ENCODE measurements around the gene TAF11L8.
"Not testable (repeated sequence)": the region's sequence is repeated elsewhere in the genome, so short reads cannot be mapped to it uniquely, and the experiment has no call there.

The TAF11L8 gene

DNA sequence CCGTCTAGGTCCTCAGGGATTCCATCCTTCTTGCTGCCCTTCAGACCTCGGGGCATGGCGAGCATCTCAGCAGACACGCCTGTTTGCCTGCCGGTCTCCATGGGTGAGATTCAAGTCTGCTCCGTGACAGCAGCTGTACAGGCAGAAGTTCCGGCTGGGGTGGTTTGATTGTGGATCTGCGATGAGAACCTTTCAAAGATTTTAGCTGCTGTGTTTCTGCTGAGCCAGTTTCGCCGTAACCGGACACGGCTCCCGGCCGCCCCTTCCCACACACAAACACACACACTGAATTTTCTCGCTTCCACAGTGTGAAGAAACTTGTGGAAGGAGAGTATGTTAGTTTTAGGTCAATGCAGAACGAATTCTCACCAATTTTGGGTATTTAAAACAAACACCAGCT, at the start of gene TAF11L8:
TAF11L8 (minus strand) TSS at position 101 of the 400 bp plus-strand sequence.
- not testable (repeated sequence) for DNase-seq (ENCODE audit: low spot score)

DNA sequence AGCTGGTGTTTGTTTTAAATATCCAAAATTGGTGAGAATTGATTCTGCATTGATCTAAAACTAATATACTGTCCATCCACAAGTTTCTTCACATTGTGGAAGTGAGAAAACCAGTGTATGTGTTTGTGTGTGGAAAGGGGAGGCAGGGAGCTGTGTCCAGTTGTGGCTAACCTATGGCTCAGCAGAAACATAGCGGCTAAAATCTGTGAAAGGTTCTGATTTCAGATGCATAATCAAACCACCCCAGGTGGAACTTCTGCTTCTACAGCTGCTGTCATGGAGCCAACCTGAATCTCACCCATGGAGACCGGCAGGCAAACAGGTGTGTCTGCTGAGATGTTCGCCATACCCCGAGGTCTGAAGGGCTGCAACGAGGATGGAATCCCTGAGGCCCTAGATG, 43.4 kb upstream of the TAF11L8 start, which contains the start of gene TAF11L14:
TAF11L14 (plus strand) TSS at position 301 of the 400 bp plus-strand sequence.
- DNase-seq (ENCODE audit: low spot score) = no peak

DNA sequence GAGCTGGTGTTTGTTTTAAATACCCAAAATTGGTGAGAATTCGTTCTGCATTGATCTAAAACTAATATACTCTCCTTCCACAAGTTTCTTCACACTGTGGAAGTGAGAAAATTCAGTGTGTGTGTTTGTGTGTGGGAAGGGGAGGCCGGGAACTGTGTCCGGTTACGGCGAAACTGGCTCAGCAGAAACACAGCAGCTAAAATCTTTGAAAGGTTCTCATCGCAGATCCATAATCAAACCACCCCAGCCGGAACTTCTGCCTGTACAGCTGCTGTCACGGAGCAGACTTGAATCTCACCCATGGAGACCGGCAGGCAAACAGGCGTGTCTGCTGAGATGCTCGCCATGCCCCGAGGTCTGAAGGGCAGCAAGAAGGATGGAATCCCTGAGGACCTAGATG, 41.0 kb upstream of the TAF11L8 start, which contains the start of gene TAF11L13:
TAF11L13 (plus strand) TSS at position 301 of the 400 bp plus-strand sequence.
- DNase-seq (ENCODE audit: low spot score) = not testable (repeated sequence)

DNA sequence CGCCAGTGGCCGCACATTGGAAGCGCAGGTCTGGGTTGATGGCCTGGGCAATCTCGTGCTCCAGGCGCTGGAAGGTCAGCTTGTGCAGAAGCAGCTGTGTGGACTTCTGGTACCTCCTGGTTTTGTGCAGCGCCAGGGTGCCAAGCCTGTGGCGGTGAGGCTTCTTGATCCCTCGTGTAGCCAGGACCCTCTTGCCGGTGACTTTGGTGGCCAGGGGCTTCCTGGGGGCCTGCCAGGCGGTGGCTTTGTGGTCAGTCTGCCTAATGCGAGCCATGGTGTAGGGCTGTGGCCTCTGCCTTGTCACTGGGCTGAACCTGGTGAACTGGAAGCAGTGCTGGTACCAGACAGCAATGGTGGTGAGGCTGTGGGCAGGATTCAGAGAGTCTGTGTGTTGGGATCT, 34.9 kb upstream of the TAF11L8 start:
- no peak for DNase-seq (ENCODE audit: low spot score)

DNA sequence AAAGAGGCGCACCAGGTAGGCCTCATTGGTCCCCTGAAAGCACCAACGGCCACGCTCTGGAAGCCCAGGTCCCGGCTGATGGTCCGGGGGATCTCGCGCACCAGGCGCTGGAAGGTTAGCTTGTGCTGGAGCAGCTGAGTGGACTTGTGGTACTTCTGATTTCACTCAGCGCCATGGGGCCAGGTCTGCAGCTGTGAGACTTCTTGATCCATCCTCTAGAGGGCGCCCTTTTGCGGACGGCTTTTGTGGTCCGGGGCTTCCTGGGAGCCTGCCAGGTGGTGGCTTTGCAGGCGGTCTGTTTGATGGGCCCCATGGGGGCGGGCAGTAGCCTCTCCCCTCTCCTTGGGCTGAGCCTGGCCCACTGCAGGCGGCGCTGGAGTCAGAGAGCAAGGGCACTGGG, 29.9 kb upstream of the TAF11L8 start:
- no peak for DNase-seq (ENCODE audit: low spot score)

DNA sequence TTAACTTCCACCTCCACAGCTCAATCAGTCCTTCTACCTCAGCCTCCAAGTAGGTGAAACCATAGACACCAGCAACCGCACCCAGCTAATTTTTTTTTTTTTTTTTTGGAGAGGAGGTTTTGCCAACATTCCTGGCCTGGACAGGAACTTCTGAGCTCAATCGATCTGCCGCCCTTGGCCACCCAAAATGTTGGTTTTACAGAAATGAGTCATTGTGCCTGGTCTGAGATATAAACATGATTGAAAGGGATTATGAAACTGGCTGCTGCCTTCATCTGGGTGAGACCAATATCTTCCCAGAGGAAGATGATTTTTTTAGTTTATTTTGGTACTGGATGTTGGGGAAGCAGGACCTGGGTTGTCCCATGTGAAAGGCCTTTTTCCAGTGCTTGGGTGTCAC, 28.6 kb upstream of the TAF11L8 start:
- DNase-seq (ENCODE audit: low spot score) = no peak

DNA sequence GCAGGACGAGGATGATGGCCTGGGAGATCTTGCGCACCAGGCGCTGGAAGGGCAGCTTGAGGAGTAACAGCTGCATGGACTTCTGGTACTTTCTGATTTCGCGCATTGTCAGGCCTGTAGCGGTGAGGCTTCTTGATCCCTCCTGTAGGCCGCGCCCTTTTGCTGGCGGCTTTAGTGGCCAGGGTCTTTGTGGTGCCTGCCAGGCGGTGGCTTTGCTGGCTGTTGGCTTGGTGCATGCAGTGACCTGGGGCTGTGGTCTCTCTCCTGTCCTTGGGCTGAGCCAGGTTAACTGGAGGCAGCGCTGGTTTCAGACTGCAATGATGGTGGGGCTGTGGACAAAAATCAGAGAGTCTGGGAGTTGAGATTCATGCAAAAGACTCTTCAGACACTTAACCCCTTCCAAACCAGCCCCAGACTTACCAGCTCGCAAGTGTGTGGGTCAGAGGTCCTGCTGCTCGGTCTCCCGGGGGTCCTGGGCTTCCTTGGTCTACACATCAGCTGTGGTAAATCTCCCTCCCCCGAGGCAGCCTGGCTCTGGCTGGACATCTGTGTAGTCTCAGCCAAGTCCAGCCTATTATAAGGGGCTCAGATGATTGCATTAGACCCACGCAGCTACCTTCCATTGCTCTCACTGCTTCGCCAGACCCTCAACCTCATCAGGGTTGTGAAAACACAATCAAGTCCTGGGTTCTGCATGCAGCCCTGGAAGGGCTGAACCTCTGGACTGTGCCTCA, 24.3 kb upstream of the TAF11L8 start:
- DNase-seq (ENCODE audit: low spot score) = no peak

DNA sequence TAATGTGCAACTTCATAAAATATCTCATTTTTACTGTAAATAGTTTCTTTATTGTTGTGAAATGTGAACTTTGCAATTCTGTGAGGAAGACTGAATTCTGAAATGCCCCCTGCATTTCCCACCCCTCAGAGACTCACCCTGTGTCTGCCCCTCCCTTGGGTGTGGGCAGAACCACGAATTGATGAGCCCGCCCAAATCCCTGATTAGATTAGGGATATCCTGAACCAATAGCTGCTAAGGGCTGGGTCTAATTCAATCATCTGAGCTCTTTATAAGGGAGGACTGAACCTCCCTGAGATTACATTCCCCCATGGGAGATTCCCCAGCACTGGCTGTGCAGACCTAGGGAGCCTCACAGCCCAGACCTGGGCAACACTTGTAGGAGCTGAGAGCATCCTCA, 19.3 kb upstream of the TAF11L8 start, which contains the start of gene TAF11L12:
TAF11L12 (plus strand) TSS at position 301 of the 400 bp plus-strand sequence.
- not testable (repeated sequence) for DNase-seq (ENCODE audit: low spot score)

DNA sequence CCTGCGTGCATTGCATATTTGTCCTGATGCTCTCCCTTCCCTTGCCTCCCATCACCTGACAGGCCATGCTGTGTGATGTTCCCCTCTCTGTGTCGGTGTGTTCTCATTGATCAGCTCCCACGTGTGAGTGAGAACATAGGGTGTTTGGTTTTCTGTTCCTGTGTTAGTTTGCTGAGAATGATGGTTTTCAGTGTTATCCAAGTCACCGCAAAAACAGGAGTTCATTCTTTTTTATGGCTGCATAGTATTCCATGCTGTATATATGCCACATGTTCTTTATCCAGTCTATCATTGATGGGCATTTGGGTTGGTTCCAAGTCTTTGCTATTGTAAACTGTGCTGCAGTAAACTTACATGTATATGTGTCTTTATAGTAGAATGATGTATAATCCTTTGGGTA, 16.7 kb upstream of the TAF11L8 start:
- DNase-seq (ENCODE audit: low spot score) = not testable (repeated sequence)

DNA sequence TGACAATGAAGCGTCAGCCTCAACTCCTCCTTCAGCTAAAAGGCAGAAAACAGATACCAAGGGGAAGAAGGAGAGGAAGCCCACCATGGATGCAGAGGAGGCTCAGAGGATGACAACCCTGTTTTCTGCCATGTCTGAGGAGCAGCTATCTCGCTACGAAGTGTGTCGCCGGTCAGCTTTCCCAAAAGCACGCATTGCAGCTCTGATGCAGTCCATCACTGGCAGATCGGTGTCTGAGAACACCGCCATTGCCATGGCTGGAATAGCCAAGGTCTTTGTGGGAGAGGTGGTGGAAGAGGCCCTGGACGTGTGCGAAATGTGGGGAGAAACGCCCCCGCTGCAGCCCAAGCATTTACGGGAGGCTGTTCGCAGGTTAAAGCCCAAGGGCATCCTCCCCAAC, 14.2 kb upstream of the TAF11L8 start:
- no peak for DNase-seq (ENCODE audit: low spot score)

DNA sequence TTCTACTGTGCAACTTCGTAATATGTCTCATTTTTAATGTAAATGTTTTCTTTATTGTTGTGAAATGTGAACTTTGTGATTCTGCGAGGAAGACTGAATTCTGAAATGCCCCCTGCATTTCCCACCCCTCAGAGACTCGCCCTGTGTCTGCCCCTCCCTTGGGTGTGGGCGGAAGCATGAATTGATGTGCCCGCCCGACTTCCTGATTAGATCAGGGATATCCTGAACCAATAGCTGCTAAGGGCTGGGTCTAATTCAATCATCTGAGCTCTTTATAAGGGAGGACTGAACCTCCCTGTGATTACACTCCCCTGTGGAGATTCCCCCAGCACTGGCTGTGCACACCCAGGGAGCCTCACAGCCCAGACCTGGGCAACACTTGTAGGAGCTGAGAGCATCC, 13.1 kb upstream of the TAF11L8 start, which contains the start of gene TAF11L11:
TAF11L11 (plus strand) TSS at position 304 of the 400 bp plus-strand sequence.
- DNase-seq (ENCODE audit: low spot score) = not testable (repeated sequence)

DNA sequence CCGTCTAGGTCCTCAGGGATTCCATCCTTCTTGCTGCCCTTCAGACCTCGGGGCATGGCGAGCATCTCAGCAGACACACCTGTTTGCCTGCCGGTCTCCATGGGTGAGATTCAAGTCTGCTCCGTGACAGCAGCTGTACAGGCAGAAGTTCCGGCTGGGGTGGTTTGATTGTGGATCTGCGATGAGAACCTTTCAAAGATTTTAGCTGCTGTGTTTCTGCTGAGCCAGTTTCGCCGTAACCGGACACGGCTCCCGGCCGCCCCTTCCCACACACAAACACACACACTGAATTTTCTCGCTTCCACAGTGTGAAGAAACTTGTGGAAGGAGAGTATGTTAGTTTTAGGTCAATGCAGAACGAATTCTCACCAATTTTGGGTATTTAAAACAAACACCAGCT, 7.0 kb upstream of the TAF11L8 start, which contains the start of gene TAF11L10:
TAF11L10 (minus strand) TSS at position 101 of the 400 bp plus-strand sequence.
- not testable (repeated sequence) for DNase-seq (ENCODE audit: low spot score)

DNA sequence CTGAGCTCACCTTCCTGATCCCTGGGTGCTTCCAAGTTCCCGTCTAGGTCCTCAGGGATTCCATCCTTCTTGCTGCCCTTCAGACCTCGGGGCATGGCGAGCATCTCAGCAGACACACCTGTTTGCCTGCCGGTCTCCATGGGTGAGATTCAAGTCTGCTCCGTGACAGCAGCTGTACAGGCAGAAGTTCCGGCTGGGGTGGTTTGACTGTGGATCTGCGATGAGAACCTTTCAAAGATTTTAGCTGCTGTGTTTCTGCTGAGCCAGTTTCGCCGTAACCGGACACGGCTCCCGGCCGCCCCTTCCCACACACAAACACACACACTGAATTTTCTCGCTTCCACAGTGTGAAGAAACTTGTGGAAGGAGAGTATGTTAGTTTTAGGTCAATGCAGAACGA, 3.5 kb upstream of the TAF11L8 start, which contains the start of gene TAF11L9:
TAF11L9 (minus strand) TSS at position 140 of the 400 bp plus-strand sequence.
- not testable (repeated sequence) for DNase-seq (ENCODE audit: low spot score)

DNA sequence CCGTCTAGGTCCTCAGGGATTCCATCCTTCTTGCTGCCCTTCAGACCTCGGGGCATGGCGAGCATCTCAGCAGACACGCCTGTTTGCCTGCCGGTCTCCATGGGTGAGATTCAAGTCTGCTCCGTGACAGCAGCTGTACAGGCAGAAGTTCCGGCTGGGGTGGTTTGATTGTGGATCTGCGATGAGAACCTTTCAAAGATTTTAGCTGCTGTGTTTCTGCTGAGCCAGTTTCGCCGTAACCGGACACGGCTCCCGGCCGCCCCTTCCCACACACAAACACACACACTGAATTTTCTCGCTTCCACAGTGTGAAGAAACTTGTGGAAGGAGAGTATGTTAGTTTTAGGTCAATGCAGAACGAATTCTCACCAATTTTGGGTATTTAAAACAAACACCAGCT, 5.1 kb downstream of the TAF11L8 start, which contains the start of gene TAF11L7:
TAF11L7 (minus strand) TSS at position 101 of the 400 bp plus-strand sequence.
- DNase-seq (ENCODE audit: low spot score) = not testable (repeated sequence)

Data from putamen (tissue), 1 donor.